Measurements from ENCODE around the gene WRAP73. TPM values are rescaled to one million over a fixed set of nuclear protein-coding genes. Genes with fewer than 3 reads are reported as not detected.
A peak's percentile ranks its signal among the peaks of the same experiment; 100 is the strongest.

Gene WRAP73
- total RNA-seq, 3 donors from 2014 or later (not counting 1 experiment from before 2014, with no cell fraction given) = 27.8 to 35.4 (median 30.1) TPM

DNA sequence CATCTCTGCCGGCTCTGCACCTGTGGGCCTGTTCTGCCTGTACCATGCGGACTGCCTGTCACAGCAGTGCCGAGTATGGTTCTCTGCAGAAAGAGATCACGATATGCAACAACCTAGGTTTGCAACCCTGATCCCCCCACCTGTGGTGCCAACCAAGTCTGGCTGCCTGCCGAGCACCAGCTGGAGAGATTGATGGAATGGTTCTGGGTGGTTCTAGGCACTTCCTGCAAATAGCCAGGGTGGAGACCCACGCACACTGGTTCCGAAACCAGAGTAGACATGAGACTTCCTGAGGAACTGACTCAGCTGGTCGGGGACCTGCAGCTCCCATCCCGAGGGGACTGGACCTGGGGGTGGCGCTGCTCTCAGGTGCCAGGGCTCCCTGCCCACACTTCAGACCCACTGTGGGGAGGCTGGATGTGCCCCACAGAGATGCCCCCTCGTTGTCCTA is 19.7 kb downstream of the WRAP73 start:
- no peak overlapping the region for H3K27ac ChIP-seq (ENCODE audit: low read length)
- no peaks in the 10 kb centered on the region for H3K27me3 ChIP-seq (ENCODE audit: control insufficient read depth, insufficient read depth, low read length)
- no peaks in the 10 kb centered on the region for H3K36me3 Mint-ChIP-seq
- intact Hi-C loops (cut with micrococcal nuclease) = no loop called here
- no peaks in the 10 kb centered on the region for H3K9me3 ChIP-seq (ENCODE audit: control insufficient read depth, insufficient read depth, low read length)
- H3K27ac Mint-ChIP-seq = peak overlapping the region in 1 of 2 donors; percentile 41
- no peak for DNase-seq
- H3K4me3 ChIP-seq (ENCODE audit: low read length) = no peak overlapping the region
- H3K36me3 ChIP-seq (ENCODE audit: control insufficient read depth, insufficient read depth, low read length) = peaks cover 40% of the 10 kb centered on the region
- H3K9me3 Mint-ChIP-seq = no peaks in the 10 kb centered on the region
- 58% methylated on average over 11 of the region's 11 CpGs for WGBS (ENCODE audit: insufficient coverage)
- peaks cover 7 to 9% of the 10 kb centered on the region in 2 donors for H3K4me1 Mint-ChIP-seq
- H3K4me3 Mint-ChIP-seq = no peak overlapping the region
- no peaks in the 10 kb centered on the region for H3K27me3 Mint-ChIP-seq (ENCODE audit: low read depth in 2 of 2)
- peaks cover 6% of the 10 kb centered on the region for H3K4me1 ChIP-seq (ENCODE audit: control insufficient read depth, insufficient read depth, low read length)
- no peak for TF ChIP-seq CTCF (IDR thresholded peaks at IDR 0.05)
- no peak for ATAC-seq

GRCh38 chr1:3629561-3630160 is 20.2 kb downstream of the WRAP73 start:
- H3K4me3 ChIP-seq (ENCODE audit: low read length) = no peak overlapping the region
- no peak for TF ChIP-seq CTCF (IDR thresholded peaks at IDR 0.05)
- H3K27ac Mint-ChIP-seq = peak overlapping the region in 1 of 2 donors; percentile 41
- no peak overlapping the region for H3K4me3 Mint-ChIP-seq
- intact Hi-C loops (cut with micrococcal nuclease) = no loop called here
- ATAC-seq (no peak), DNase-seq (no peak)
- H3K27me3 Mint-ChIP-seq (ENCODE audit: low read depth in 2 of 2) = no peaks in the 10 kb centered on the region
- H3K9me3 Mint-ChIP-seq = no peaks in the 10 kb centered on the region
- peaks cover 6% of the 10 kb centered on the region for H3K4me1 ChIP-seq (ENCODE audit: control insufficient read depth, insufficient read depth, low read length)
- H3K36me3 Mint-ChIP-seq = no peaks in the 10 kb centered on the region
- H3K36me3 ChIP-seq (ENCODE audit: control insufficient read depth, insufficient read depth, low read length) = peaks cover 34% of the 10 kb centered on the region
- H3K9me3 ChIP-seq (ENCODE audit: control insufficient read depth, insufficient read depth, low read length) = no peaks in the 10 kb centered on the region
- 92% methylated on average over 16 of the region's 16 CpGs for WGBS (ENCODE audit: insufficient coverage)
- H3K27ac ChIP-seq (ENCODE audit: low read length) = no peak overlapping the region
- no peaks in the 10 kb centered on the region for H3K27me3 ChIP-seq (ENCODE audit: control insufficient read depth, insufficient read depth, low read length)
- peaks cover 9 to 11% of the 10 kb centered on the region in 2 donors for H3K4me1 Mint-ChIP-seq

DNA sequence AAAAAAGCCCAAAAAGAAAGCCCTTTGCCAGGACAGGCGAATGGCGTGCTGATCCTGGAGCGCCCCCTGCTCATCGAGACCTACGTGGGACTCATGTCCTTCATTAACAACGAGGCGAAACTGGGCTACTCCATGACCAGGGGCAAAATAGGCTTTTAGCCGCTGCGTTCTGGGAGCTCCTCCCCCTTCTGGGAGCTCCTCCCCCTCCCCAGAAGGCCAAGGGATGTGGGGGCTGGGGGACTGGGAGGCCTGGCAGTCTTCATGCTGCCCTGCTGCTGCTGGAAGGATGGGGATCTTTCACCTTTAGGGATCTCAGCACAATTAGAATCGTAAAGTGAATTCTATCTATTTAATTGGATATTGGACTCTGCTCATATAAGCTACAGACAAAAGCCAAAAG is 21.5 kb downstream of the WRAP73 start:
- H3K4me3 Mint-ChIP-seq = peak overlapping the region; percentile 17
- peaks cover 26% of the 10 kb centered on the region for H3K36me3 ChIP-seq (ENCODE audit: control insufficient read depth, insufficient read depth, low read length)
- no peaks in the 10 kb centered on the region for H3K9me3 ChIP-seq (ENCODE audit: control insufficient read depth, insufficient read depth, low read length)
- H3K27me3 ChIP-seq (ENCODE audit: control insufficient read depth, insufficient read depth, low read length) = no peaks in the 10 kb centered on the region
- H3K4me1 ChIP-seq (ENCODE audit: control insufficient read depth, insufficient read depth, low read length) = peaks cover 14% of the 10 kb centered on the region
- no peak for DNase-seq
- no peak overlapping the region for H3K27ac ChIP-seq (ENCODE audit: low read length)
- no peaks in the 10 kb centered on the region for H3K9me3 Mint-ChIP-seq
- intact Hi-C loops (cut with micrococcal nuclease) = no loop called here
- no peak overlapping the region for H3K4me3 ChIP-seq (ENCODE audit: low read length)
- peaks cover 22 to 23% of the 10 kb centered on the region in 2 donors for H3K4me1 Mint-ChIP-seq
- 95% methylated on average over 10 of the region's 10 CpGs for WGBS (ENCODE audit: insufficient coverage)
- no peak for TF ChIP-seq CTCF (IDR thresholded peaks at IDR 0.05)
- H3K27ac Mint-ChIP-seq = no peak overlapping the region
- no peak for ATAC-seq
- H3K27me3 Mint-ChIP-seq (ENCODE audit: low read depth in 2 of 2) = no peaks in the 10 kb centered on the region
- no peaks in the 10 kb centered on the region for H3K36me3 Mint-ChIP-seq
